ENCODE data around the gene IGSF21. TPM values are rescaled to one million over a fixed set of nuclear protein-coding genes. Genes with fewer than 3 reads are reported as not detected.

The IGSF21 gene
- total and polyA plus RNA-seq, 2 of the 8 experiments (the other 6 are each of a cell fraction or from before 2014, with no cell fraction given), result 22.5 to 28.5 TPM

GRCh38 chr1:18118078-18118477 lies 10.5 kb downstream of the IGSF21 start (continued):
- no peak for TF ChIP-seq RNF2 (IDR thresholded peaks at IDR 0.05; ENCODE audit: borderline replicate concordance, low read depth, low read length, missing control alignments, poor library complexity, severe bottlenecking)
- TF ChIP-seq CREB1 (IDR thresholded peaks at IDR 0.05), result no peak
